ENCODE results near the gene PDCD1LG2. TPM values are rescaled to one million over a fixed set of nuclear protein-coding genes. Genes with fewer than 3 reads are reported as not detected.
A peak's percentile ranks its signal among the peaks of the same experiment; 100 is the strongest.
"Not testable (repeated sequence)": the region's sequence is repeated elsewhere in the genome, so short reads cannot be mapped to it uniquely, and the experiment has no call there.

PDCD1LG2 gene
- total RNA-seq, 2 donors from 2014 or later = 0.31 to 1.1 TPM

DNA sequence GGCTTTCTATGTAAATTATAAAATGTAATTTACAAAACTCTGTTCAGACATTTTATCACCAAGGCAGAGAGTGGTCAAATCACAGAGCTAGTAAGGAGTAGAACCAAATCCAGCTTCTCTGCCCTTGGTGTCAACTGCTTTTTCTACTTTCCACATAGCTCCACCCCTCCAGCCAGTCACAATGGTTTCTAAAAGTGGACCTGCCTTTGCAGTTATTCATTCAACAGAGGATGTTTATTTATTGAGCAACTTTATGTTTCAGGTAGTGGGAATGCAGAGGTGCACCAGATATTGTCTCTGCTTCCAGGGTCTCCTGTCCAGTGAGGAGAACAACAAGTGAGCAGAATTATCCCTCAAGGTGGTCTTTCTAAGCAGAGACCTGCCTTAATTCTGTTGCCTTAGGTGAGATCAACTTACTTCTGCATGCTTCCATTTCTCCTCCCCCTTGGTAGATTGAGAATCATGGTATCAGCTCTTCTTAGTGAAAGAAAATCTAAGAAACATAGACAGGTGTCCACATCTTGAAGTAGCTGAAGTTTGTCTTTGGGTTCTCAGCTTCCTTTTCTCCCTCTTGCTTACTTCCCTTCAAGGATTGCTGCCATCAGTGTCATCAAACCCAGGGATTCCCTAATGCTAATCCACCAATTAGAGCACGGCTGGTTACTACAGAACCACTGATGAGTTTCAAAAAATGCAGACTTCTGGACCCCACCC is 17.2 kb upstream of the PDCD1LG2 start:
- DNase-seq (no peak), ATAC-seq (no peak)
- intact Hi-C loops (cut with DNase I, micrococcal nuclease) = no loop called here

DNA sequence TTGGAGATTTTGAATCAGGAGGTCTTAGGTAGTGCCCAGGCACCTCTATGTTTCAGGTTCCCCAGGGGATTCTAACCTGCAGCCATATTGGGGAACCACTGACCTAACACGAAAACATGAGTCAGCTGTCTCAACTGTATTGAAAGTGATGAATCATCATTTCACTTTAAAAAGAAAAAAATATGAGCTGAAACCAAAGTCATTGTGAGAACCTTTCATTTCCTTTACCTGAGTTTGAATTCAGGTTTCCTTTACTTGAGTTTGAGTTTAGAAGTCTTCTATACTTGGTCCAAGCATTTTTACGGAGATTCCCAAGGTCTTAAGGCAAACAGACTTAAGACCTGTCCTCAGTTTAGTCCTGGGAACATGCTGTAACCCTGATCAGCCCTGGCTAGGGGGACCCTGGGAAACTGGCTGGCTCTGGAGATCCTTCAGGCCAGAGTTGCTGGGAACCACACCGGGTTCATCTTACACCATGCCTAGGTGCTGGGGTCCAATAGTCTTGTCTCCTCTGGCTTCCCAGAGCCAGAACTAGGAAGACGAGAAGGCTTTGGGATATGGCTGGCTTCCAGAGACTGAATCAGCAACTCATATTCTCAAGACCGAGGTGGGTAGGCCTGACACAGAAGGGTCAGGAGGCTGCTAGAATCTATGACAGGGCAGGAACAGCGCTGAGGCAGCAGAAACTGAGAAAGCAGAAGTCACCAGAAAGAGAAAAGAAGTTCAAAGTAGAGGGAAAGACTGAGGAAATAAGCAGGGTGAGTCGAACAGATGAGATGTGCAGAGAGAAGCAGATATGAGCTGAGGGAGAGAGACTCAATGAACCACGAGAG is 16.4 kb upstream of the PDCD1LG2 start:
- intact Hi-C loops (cut with DNase I, micrococcal nuclease) = no loop called here
- ATAC-seq = no peak
- peak; percentile 16 to 50 for DNase-seq

DNA sequence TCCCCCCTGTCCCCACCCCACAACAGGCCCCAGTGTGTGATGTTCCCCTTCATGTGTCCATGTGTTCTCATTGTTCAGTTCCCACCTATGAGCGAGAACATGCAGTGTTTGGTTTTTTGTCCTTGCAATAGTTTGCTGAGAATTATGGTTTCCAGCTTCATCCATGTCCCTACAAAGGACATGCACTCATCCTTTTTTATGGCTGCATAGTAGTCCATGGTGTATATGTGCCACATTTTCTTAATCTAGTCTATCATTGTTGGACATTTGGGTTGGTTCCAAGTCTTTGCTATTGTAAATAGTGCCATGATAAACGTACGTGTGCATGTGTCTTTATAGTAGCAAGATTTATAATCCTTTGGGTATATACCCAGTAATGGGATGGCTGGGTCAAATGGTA is 15.6 kb upstream of the PDCD1LG2 start:
- ATAC-seq; DNase-seq; intact Hi-C loops (cut with DNase I, micrococcal nuclease): not testable (repeated sequence)

DNA sequence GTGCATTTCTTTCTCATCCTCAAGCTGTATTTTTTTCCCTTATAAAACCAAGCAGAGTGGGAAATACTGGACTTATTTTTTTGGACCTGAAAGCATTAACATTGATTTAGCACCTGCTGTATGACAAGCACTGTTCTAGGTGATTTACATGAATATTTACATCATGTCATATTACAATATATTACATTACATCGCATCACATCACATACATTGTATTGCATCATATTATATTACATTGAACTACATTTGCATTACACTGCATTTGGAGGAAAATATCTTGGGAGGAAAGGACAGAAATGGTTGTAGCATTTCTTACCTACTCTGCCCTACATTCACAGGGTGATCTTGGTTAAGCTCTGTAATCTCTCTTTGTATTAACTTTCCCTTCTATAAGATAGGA is 11.2 kb upstream of the PDCD1LG2 start:
- ATAC-seq (no peak), DNase-seq (no peak)
- intact Hi-C loops (cut with DNase I, micrococcal nuclease) = loop anchor here in 1 of 2 donors (2.0 kb wide), 1 partner anchor 52 kb away; no protein-coding TSS in a partner anchor

DNA sequence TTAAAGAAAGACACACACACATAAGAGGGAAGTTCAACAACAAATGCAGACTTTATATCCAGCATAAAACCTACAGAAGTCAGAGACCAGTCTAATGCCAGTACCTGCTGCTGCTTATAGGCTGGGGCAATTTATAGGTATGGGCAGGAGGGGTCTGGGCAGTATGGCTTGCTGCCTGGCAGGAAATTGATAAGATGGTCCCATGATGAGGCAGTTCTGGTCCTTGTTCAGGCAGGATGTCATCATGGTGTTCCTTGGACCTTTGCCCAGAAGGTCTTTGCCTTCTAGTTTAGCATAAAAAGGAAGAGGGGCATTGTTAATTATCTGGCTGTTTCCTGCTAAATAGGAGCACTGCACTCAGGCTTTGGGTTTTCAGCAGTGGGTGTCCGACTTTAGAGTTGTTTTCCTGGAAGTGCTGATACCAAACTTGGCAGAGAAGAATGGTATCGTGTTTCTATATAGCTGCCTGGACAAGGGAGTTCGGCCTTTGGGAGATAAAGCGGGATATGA is 10.4 kb upstream of the PDCD1LG2 start:
- ATAC-seq = no peak
- DNase-seq = no peak
- intact Hi-C loops (cut with DNase I, micrococcal nuclease) = loop anchor here in 1 of 2 donors (2.0 kb wide), 1 partner anchor 51 kb away; no protein-coding TSS in a partner anchor

DNA sequence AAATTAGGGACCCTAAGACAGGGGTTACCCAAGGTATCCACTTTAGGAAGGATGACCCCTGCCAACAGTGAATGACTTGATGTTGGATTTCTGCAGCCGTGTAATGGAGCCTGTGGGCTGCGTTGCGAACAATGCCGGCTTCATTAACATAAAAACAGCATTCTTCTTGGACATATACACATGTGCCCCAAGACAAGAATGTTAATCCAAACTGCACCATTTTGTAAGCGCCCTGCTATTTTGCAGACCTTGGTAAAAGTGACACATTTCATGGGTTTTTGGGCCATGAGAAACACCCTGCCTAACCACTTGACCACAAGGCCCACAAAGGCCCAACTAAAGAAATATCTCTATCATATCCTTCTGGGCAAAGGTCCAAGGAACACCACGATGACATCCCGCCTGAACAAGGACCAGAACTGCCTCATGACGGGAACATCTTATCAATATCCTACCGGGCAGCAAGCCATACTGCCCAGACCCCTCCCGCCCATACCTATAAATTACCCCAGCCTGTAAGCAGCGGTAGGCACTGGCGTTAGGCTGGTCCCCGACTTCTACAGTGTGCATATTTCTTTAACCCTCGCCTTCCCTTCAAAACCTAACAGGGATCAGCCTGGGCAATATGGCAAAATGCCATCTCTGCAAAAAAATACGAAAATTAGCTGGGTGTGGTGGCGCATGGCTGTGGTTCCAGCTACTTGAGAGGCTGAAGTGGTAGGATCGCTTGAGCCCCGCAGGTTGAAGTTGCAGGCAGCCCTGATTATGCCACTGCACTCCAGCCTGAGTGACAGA is 9.7 kb upstream of the PDCD1LG2 start:
- intact Hi-C loops (cut with DNase I, micrococcal nuclease) = no loop called here
- ATAC-seq (no peak), DNase-seq (no peak)

DNA sequence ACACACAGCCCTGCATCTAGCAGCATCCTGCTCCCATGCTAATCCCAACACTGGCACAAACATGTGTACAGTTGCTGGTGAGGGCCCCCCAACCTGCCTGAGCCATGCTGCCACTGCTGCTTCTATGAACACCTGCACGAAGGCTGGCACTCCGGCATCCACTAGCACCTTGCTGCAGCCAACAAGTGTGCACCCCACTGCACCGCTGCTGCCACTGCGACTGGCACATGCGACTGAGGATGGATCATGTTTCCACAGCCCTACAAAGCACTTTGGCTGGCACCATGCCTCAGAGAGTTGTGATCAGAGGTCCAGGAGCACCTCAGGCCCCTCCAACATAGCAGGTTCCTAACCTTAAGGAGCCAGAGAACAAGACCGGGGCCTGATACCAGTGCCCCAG is 7.8 kb upstream of the PDCD1LG2 start:
- intact Hi-C loops (cut with DNase I, micrococcal nuclease) = no loop called here
- DNase-seq (no peak), ATAC-seq (no peak)

DNA sequence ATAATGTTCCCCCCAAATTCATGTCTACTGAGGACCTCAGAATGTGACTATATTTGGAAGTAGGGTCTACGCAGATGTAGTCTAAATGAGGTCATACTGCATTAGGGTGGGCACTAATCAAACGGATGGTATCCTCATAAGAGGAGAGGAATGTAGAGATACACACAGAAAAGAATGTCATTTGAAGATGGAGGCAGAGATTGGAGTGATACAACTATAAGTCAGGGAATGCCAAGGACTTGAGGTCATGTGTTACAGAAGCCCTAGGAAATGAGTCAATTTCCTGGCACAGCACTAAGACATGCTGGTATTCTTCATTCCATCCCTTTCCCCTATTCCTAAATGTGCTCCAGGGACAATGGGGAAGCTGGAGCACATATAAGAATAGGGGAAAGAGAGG is 758 bp upstream of the PDCD1LG2 start:
- ATAC-seq (no peak), DNase-seq (no peak)
- intact Hi-C loops (cut with DNase I, micrococcal nuclease) = no loop called here

DNA sequence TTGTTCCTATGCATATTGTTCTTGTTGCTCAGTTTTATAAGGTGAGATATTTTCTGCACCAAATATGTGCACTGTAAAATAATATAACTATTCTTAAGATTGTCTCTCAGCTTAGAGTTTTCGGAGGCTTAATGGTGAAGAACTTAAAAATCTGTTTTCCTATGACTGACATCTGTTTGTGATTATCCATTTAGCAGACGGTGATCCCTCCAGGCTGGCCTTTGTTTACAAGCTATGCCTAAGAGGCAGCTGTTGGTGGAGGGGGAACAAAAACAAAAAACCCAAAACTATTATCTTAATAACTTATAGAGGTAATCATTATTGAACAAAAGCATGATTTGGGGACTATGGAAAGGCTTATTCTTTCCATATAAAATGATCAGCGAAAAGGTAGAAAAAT is 658 bp downstream of the PDCD1LG2 start:
- DNase-seq (no peak), ATAC-seq (no peak)
- intact Hi-C loops (cut with DNase I, micrococcal nuclease) = no loop called here

DNA sequence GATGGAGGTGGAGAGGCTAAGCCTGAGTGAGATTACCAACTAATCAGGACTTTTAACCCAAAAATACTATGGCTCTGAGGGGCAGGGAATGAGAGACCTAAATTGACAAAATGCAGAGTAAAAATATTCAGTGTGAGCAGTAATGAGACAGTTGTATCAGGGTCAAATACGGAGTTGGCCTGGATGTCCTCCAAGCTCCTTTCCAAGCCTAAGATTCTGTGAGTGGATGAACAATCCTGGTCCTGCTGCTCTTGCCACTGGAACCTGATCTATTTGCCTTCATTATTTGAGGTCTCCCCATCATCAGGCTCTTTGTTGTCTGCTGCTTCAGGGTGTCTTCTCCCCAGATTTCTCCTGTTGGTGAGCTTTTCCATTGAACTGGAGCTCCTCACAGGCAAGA is 1.1 kb downstream of the PDCD1LG2 start:
- intact Hi-C loops (cut with DNase I, micrococcal nuclease) = no loop called here
- no peak for DNase-seq
- ATAC-seq = no peak

DNA sequence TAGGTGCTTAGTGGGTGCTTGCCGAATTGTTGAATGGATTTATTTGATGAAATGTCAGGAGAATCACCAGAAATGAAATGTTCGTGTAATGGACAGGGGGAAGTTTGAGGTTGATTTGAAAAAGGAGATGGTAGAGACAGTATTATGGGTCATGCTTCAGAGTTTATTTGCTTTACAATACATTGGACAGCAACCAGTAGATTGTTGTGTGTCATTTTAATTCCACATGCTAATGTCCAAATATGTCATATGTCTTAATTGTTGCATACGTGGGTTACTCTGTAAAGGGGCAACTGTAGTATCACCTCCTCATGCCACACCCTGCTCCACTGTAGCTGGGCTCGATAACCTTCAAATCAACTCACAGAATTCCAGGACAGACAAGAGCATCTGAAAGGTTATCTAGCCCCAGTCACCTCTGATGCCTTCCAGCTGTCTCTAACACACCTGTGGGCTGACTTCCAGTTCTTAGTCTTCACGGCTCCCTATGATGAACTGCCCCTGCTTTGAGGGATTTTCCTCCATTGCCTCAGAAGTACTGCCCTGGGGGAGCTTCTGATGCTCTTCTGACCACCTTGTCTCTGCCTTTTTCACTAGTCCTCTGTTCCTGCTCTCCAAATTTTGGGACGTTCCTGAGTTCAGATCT is 1.7 kb downstream of the PDCD1LG2 start:
- DNase-seq = no peak
- intact Hi-C loops (cut with DNase I, micrococcal nuclease) = no loop called here
- ATAC-seq = no peak

DNA sequence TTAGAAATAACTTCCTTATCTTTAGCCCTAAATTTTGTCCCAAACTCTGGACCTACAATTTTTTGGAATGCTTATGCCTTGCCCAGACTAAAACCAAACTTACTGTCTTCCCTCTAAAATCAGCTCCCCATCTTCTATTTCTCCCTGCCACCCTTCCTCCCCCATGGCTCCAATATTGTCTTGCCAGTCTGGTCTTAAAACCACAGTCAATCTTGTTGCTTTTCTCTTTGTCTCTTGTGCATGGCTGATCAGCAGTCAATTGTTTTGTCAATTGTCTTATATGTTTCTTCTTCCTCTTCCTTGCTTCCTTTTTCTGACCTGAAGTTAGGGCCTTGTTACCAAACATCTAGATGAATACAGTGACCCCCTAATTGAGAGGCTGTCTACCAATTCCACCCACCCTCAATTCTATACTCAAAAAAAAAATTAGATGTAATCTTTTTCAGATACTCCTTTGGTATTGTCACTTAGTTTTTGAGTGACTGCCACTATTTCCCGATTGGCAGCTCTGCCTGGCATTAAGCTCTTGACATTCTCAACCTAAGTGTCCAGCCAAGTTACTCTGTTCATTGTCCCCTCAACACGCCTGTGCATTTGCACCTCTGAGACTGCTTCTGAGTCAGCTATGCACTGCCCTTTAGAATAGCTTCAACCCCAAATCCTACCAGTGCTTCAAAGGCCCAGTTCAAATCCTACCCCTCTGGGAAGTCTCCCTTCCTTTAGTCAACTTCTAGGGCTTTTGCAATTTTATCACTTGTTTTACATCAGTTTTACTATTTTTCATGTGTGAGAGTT is 2.5 kb downstream of the PDCD1LG2 start:
- intact Hi-C loops (cut with DNase I, micrococcal nuclease) = no loop called here
- DNase-seq (no peak), ATAC-seq (no peak)

DNA sequence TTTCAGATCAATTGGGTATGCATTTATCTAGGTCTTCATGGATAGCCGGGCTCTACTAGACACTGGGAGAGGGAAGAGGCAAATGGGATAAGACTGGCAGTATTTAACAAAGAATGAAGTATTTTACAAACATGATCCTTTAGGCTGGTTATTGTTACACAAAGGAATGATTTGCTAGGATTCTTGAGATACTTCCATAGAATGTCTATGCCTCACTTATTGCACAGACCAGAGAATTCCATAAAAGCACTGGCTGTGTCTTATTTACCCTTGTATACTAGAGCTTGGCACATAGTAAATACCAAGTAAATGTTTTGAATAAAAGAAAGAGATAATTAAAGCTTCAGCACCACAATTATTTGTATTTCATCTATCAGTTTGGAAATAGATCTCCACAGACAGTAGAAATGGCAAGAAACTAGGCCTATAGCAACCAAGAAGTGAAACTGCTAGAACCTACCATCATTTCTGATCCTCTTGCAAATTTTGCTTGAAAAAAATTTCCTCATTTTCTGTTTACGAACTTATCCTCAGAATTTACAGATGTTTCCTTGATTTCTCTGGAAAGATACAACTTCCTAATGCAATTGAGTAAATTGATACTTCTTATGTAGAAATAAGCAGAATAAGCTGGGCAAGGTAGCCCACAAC is 3.8 kb downstream of the PDCD1LG2 start:
- DNase-seq (no peak), ATAC-seq (no peak)
- intact Hi-C loops (cut with DNase I, micrococcal nuclease) = no loop called here

DNA sequence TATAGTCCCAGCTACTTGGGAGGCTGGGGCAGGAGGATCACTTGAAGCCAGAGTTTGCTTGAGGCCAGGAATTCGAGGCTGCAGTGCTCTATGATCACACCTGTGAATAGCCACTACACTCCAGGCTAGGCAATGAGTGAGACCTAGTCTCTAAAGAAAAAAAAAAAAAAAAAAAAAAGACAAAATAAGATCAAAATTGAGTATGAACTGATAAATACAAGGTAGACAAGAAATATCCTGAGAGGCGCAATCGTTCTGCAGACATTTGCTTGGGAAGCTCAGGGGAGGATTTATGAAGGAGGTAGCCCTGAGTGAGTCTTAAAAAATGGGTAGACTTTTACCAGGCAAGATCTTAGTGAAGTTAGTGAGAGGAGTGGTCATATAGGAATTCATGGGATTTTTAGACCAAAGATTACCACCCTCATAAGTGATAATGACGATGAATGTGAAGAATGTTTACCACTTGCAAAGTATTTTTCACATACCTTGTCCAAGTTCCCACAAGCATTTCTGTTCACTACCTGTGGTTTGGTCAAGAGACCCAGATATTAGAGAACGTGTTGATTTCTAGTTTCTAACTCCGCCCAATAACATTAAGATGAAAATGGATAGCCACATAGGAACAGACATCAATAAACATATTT is 4.4 kb downstream of the PDCD1LG2 start:
- ATAC-seq (no peak), DNase-seq (no peak)
- intact Hi-C loops (cut with DNase I, micrococcal nuclease) = no loop called here

DNA sequence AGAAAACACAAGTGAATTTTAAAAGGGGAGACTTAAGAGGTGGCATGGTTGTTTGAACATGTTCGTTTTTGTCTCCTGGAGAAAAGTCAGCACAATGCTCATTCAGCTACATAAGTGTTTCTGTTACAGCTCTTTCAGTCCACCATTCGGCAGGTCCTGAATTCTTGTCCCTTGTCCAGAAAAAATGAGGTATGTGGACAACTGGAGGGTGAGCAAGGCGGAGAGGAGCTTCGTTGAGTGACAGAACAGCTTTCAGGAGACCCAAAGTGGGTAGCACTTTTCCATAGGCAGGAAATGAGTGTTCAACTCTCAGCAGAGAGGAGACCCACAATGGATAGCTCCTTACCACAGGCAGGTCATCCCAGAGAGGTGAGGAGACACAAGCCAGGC is 4.9 kb downstream of the PDCD1LG2 start:
- intact Hi-C loops (cut with DNase I, micrococcal nuclease) = no loop called here
- DNase-seq (no peak), ATAC-seq (no peak)

DNA sequence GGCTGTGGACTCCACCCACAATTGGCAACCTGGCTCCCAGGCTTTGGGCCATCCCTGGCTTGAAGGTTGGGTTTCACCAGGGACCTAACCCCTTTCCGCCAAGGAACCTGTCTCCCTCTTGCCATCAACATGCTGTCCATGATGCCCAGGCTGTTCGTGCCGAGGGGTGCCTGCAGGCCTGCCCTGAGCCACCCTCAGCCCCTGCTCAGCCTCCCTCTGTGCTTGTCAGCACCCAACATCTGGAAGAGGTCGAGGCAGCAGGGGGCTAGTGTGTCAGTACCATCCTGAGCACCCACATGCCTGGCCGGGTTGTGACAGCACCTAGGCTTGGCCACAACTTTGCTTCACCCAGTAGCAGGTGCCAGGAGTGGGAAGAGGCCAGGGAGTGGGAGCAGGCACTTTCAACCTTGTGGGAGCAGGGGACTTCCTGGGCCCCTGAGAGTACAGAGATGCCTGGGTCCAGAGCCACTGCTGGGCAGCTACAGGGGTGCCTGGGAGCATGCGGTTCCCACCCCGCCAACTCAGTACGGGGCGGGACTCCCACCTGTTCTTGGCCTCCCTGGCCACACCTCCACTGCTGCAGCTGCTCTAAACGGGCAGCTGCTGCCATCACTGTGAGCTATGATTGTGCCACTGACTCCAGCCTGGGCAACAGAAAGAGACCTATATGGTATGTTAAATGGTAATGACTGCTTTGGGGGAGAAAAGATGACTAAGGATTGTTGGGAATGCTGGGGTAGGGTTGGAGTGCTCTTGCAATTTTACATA is 6.3 kb downstream of the PDCD1LG2 start:
- ATAC-seq = no peak
- DNase-seq = no peak
- intact Hi-C loops (cut with DNase I, micrococcal nuclease) = no loop called here

All from left colon (tissue), 2 donors.